Measurements from ENCODE around the gene PAPPA2.

The PAPPA2 gene

GRCh38 chr1:176839216-176839615, 376.2 kb downstream of the PAPPA2 start:
- DNase-seq (ENCODE audit: insufficient read length, low spot score) = no peak
- no peak for FAIRE-seq
- no peak for TF ChIP-seq POLR2A (IDR thresholded peaks at IDR 0.05; ENCODE audit: low read depth, low read length)

DNA sequence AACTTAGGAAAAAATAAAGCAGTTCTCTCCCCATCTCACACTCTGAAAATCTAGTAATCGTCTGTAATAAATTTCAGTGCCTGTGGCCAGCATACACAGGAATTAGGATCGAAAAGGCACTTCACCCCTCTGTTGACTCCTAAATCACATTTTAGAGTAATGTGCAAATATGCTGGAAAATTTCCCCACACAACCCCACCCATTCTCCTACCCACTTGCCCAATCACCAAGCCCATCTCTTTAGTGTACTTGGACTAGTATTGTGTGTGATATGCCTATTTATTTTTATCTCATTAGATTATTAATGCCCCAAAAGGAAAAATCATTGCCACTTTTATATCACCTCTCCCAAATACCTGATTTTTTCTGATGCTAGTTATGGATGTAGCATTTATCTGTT, 378.3 kb downstream of the PAPPA2 start:
- FAIRE-seq = no peak
- no peak for TF ChIP-seq POLR2A (IDR thresholded peaks at IDR 0.05; ENCODE audit: low read depth, low read length)
- no peak for DNase-seq (ENCODE audit: insufficient read length, low spot score)

DNA sequence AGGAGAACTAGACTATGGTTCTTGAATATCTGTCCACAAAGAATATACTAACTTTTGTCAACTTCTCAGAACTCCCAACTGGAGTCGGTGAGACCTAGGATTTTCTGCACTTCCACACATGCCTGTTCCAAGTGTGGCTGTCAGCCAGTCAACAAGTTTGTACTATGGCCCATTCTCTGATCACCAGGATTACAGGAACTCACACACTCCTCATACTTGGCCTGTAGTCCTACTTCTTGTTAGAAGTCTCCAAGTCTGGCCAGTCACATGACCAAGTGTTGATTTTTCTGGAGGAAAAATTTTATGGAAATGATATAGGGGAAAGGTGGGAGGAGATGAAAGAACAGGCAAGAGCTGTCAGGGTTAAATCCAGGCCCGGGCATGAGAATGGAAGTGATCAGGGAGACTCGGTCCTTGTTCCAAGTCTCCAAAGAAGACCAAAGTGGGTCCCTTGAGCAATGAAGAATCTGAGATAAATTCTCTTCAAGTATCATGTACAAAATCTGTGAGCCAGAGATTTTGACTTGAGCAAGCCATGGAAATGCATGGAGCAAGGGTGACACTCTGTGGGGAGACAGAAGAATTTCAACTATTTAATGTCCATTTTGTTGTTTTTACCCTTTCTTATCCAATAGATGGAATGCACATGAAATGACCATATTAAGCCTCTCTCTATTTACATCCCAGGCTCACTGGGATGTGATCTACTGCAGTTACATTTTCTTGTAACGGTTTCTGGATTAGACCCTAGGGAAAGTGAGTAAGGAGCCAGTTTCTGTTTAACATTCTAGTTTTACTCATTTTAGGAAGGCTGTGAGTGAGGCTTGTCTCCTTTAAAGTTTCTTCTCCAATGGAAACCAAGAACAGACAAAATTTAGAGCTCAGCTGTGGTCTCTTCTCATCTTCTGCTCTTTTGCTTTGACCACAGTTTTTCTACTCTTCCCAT, 380.6 kb downstream of the PAPPA2 start:
- DNase-seq (ENCODE audit: insufficient read length, low spot score) (no peak), FAIRE-seq (no peak)
- no peak for TF ChIP-seq POLR2A (IDR thresholded peaks at IDR 0.05; ENCODE audit: low read depth, low read length)

DNA sequence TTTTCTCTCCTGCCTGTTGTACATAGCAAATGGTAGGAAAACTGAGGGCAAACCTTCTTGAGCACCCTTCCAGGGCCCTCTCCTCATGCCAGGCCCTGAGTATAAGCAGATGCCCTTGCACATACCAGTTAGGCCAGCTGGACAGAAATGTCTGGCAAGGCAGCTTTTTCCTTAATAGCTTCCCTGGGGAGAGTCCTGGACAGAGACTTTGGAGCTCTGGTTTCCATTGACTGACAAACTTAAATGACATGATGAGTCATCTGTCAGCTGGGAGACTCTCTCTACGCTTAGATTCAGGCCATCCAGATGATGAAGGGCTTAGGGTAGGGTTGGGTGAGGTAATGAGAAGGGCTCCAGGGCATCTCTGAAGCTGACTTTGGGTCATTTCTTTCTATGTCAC, 384.1 kb downstream of the PAPPA2 start:
- DNase-seq (ENCODE audit: insufficient read length, low spot score) (no peak), FAIRE-seq (no peak)
- no peak for TF ChIP-seq POLR2A (IDR thresholded peaks at IDR 0.05; ENCODE audit: low read depth, low read length)

- DNase-seq (ENCODE audit: insufficient read length, low spot score) (no peak), FAIRE-seq (no peak)
- TF ChIP-seq POLR2A (IDR thresholded peaks at IDR 0.05; ENCODE audit: low read depth, low read length) = no peak
Measured at GRCh38 chr1:176849281-176849680, 386.3 kb downstream of the PAPPA2 start.

GRCh38 chr1:176850871-176851270, 387.9 kb downstream of the PAPPA2 start:
- FAIRE-seq (no peak), DNase-seq (ENCODE audit: insufficient read length, low spot score) (no peak)
- no peak for TF ChIP-seq POLR2A (IDR thresholded peaks at IDR 0.05; ENCODE audit: low read depth, low read length)

DNA sequence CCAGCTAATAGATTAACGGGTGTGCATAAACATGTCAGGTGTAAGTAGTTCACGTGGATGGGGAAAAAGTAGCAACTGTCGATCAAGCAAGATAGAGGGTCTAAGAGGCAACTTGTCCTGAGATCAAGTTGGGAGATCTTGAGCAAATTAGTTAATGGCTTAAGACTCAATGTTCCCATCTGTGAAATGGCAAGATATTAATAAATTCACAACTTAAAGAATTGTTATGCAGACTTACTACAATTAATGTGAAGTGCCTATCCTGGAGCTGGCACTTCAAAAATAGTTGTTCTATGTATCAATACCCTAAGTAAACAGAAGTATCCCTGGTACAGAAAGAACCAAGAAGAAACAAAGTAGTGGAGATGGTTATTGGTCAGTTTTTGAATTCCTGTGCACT, 389.1 kb downstream of the PAPPA2 start:
- no peak for FAIRE-seq

DNA sequence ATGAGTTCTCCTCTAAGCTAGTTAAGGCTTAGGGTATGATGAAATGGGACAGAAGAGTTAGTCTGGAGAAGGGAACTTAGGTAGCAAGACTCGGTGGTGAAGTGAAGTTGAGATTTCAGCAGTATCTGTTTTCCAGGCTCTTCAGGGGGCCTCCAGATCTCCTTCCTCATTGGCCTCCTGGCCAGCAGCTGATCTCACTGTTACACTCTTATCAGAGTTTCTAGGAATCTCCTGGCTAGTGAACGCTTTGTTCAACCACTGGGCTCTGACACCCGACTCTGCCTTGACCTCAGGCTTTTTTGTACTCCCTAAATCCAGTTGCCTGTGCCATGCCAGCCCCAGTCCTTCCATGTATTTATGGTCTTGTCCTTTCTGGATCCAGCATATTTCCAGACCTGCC, 390.5 kb downstream of the PAPPA2 start:
- TF ChIP-seq POLR2A (IDR thresholded peaks at IDR 0.05; ENCODE audit: low read depth, low read length) = no peak
- FAIRE-seq (no peak), DNase-seq (ENCODE audit: insufficient read length, low spot score) (no peak)

More for the DNA sequence above, 389.1 kb downstream of the PAPPA2 start:
- no peak for DNase-seq (ENCODE audit: insufficient read length, low spot score)
- TF ChIP-seq POLR2A (IDR thresholded peaks at IDR 0.05; ENCODE audit: low read depth, low read length) = no peak

GRCh38 chr1:176854121-176854520, 391.1 kb downstream of the PAPPA2 start:
- FAIRE-seq = no peak
- TF ChIP-seq POLR2A (IDR thresholded peaks at IDR 0.05; ENCODE audit: low read depth, low read length) = no peak

DNA sequence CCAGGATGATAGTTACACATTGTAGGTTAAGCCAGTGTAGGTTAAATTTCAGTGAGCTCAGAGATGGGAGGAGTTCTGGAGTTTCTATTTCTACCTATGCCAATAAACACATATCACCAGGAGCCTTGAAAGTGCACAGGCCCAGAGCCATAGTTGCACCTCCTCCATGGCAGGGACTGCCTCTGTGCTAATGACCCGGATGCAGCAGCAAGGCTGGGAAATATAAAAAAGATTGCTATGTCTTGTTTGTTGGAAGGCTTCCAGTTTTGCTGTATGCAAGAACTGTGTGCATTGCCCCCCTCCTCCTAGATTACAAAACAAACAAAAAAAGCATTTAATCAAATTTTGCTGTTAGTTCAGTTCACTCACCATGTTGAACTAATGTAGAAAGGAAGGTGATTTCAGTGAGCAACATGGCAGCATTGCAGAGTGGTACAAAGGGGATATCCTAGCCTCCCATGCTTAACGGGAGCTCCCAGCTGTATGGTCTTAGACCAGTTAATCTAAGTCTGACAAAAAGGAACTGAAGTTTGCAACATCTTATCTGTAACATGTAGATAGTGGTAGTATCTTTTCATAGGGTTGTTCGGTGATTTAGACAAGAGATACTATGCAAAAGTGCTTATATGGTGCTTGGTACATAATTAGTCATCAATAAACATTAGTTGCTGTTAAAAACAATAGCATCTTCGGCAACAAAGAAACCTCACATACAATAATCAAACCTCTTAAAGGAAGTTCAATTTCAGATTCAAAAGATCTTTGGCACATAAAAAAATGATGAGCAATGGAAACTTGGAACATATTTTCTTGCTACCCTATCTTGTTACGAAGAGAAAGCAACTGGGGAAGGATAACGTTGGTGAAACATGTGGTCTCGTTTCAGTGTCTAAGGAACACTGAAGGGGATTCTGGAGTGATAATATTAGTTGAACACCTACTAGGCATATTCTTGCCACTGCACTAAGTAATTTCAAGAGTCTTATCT, 392.1 kb downstream of the PAPPA2 start:
- DNase-seq (ENCODE audit: insufficient read length, low spot score) = no peak
- no peak for FAIRE-seq
- TF ChIP-seq POLR2A (IDR thresholded peaks at IDR 0.05; ENCODE audit: low read depth, low read length) = no peak

More at GRCh38 chr1:176854121-176854520, 391.1 kb downstream of the PAPPA2 start:
- no peak for DNase-seq (ENCODE audit: insufficient read length, low spot score)

GRCh38 chr1:176857632-176858031, 394.7 kb downstream of the PAPPA2 start:
- no peak for FAIRE-seq
- no peak for DNase-seq (ENCODE audit: insufficient read length, low spot score)
- no peak for TF ChIP-seq POLR2A (IDR thresholded peaks at IDR 0.05; ENCODE audit: low read depth, low read length)

- FAIRE-seq (no peak), DNase-seq (ENCODE audit: insufficient read length, low spot score) (no peak)
- no peak for TF ChIP-seq POLR2A (IDR thresholded peaks at IDR 0.05; ENCODE audit: low read depth, low read length)
Measured at GRCh38 chr1:176858433-176858916, 395.5 kb downstream of the PAPPA2 start.

DNA sequence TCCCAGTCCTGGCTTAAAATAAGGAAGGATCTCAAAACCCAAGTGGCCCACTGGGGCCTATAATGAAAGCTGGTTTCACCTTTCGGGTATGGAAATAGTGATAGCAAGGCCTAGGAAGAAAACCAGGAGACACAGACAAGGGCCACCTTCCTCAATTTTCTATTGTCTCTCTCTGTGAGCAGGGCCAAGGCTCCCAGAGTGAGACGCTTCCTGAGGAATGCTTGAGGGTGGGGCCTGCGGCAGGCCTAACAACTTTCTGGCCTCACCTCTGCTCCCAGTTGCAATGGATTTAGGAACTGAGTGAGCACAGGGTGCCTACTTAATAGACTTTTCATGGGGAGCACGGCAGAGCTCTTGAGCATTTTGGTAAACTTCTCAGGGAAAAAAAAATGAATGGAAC, 400.6 kb downstream of the PAPPA2 start:
- TF ChIP-seq POLR2A (IDR thresholded peaks at IDR 0.05; ENCODE audit: low read depth, low read length) = no peak
- FAIRE-seq (no peak), DNase-seq (ENCODE audit: insufficient read length, low spot score) (no peak)

GRCh38 chr1:176864211-176864610, 401.2 kb downstream of the PAPPA2 start:
- no peak for DNase-seq (ENCODE audit: insufficient read length, low spot score)
- no peak for TF ChIP-seq POLR2A (IDR thresholded peaks at IDR 0.05; ENCODE audit: low read depth, low read length)

More at GRCh38 chr1:176864211-176864610, 401.2 kb downstream of the PAPPA2 start:
- FAIRE-seq = no peak

All from H54 (cell line).